H9 (cell line): ENCODE data around the gene ADAMTS17. TPM values are rescaled to one million over a fixed set of nuclear protein-coding genes. Genes with fewer than 3 reads are reported as not detected.

Experiments used
- DNase-seq: peaks from one replicate; pipeline ENCODE4 v3.0.0-alpha.2; 2017
- H2AFZ ChIP-seq: one replicate; pipeline ENCODE4 v1.6.1; 2013; ENCODE audit warnings: mild to moderate bottlenecking, low read length, control low read depth, moderate library complexity
- H2AK5ac ChIP-seq: 2 replicates; pipeline ENCODE4 v1.6.1; 2013; ENCODE audit warnings: low read length, control low read depth, mixed read lengths; ENCODE audit not compliant: insufficient read length
- H2BK120ac ChIP-seq: one replicate; pipeline ENCODE4 v1.6.1; 2013; ENCODE audit warnings: low read depth, mild to moderate bottlenecking, low read length, control low read depth, inconsistent platforms; ENCODE audit not compliant: poor library complexity, severe bottlenecking
- H2BK12ac ChIP-seq: 2 replicates; pipeline ENCODE4 v1.6.1; 2013; ENCODE audit warnings: low read length, control low read depth, mixed read lengths, low read depth; ENCODE audit not compliant: insufficient read length
- H2BK15ac ChIP-seq: 2 replicates; pipeline ENCODE4 v1.6.1; 2013; ENCODE audit warnings: low read depth, low read length, control low read depth
- H2BK20ac ChIP-seq: one replicate; pipeline ENCODE4 v1.6.1; 2013; ENCODE audit warnings: low read depth, mild to moderate bottlenecking, low read length, control low read depth, inconsistent platforms; ENCODE audit not compliant: poor library complexity, severe bottlenecking
- H2BK5ac ChIP-seq: 2 replicates; pipeline ENCODE4 v1.6.1; 2013; ENCODE audit warnings: low read length, control low read depth, mixed read lengths; ENCODE audit not compliant: insufficient read length
- H3K14ac ChIP-seq: 2 replicates; pipeline ENCODE4 v1.6.1; 2013; ENCODE audit warnings: low read length, control low read depth; ENCODE audit not compliant: insufficient read depth
- H3K18ac ChIP-seq: 2 replicates; pipeline ENCODE4 v1.6.1; 2013; ENCODE audit warnings: low read depth, mild to moderate bottlenecking, mixed read lengths, low read length, control low read depth; ENCODE audit not compliant: insufficient read length
- H3K23ac ChIP-seq: 2 replicates; pipeline ENCODE4 v1.6.1; 2013; ENCODE audit warnings: low read length, control low read depth, mixed read lengths, low read depth; ENCODE audit not compliant: insufficient read length
- H3K23me2 ChIP-seq: 2 replicates; pipeline ENCODE4 v1.6.1; 2013; ENCODE audit warnings: low read depth, mild to moderate bottlenecking, mixed read lengths, low read length, control low read depth; ENCODE audit not compliant: insufficient read length, poor library complexity, severe bottlenecking
- H3K27ac ChIP-seq: 2 replicates; pipeline ENCODE4 v1.5.1; 2013; ENCODE audit warnings: low read length, control low read depth, mixed read lengths, low read depth; ENCODE audit not compliant: insufficient read length
- H3K27me3 ChIP-seq: 2 replicates; pipeline ENCODE4 v1.6.1; 2013; ENCODE audit warnings: low read length, control low read depth, inconsistent platforms; ENCODE audit not compliant: insufficient read depth
- H3K4ac ChIP-seq: 2 replicates; pipeline ENCODE4 v1.6.1; 2013; ENCODE audit warnings: low read depth, mild to moderate bottlenecking, control low read depth, inconsistent platforms, low read length, moderate library complexity
- H3K4me1 ChIP-seq: 2 replicates; pipeline ENCODE4 v1.6.1; 2013; ENCODE audit warnings: low read length, control low read depth, inconsistent platforms; ENCODE audit not compliant: insufficient read depth
- H3K4me2 ChIP-seq: 2 replicates; pipeline ENCODE4 v1.6.1; 2013; ENCODE audit warnings: low read length, control low read depth, mixed read lengths; ENCODE audit not compliant: insufficient read length, insufficient read depth
- H3K56ac ChIP-seq: 2 replicates; pipeline ENCODE4 v1.6.1; 2013; ENCODE audit warnings: low read depth, mild to moderate bottlenecking, mixed read lengths, low read length, control low read depth; ENCODE audit not compliant: insufficient read length
- H3K79me1 ChIP-seq: 2 replicates; pipeline ENCODE4 v1.6.1; 2013; ENCODE audit warnings: low read depth, mild to moderate bottlenecking, moderate library complexity, low read length, control low read depth, inconsistent platforms; ENCODE audit not compliant: insufficient read depth, poor library complexity, severe bottlenecking
- H3K79me2 ChIP-seq: 2 replicates; pipeline ENCODE4 v1.6.1; 2013; ENCODE audit warnings: low read length, control low read depth, inconsistent platforms; ENCODE audit not compliant: insufficient read depth
- H3K9ac ChIP-seq: 2 replicates; pipeline ENCODE4 v1.6.1; 2013; ENCODE audit warnings: low read length, control low read depth, mixed read lengths; ENCODE audit not compliant: insufficient read length; ENCODE audit errors: extremely low read depth
- H3K9me3 ChIP-seq: one replicate; pipeline ENCODE4 v1.6.1; 2013; ENCODE audit warnings: low read depth, low read length, inconsistent platforms; ENCODE audit not compliant: control insufficient read depth
- H3T11ph ChIP-seq: one replicate; pipeline ENCODE4 v1.6.1; 2013; ENCODE audit warnings: mild to moderate bottlenecking, low read length, control low read depth, inconsistent platforms
- H4K20me1 ChIP-seq: one replicate; pipeline ENCODE4 v1.6.1; 2013; ENCODE audit not compliant: control insufficient read depth, insufficient read length, insufficient read depth
- H4K5ac ChIP-seq: 2 replicates; pipeline ENCODE4 v1.6.1; 2013; ENCODE audit warnings: low read depth, mild to moderate bottlenecking, mixed read lengths, low read length, control low read depth; ENCODE audit not compliant: insufficient read length
- H4K8ac ChIP-seq: replicated peaks from 2 replicates; pipeline ENCODE4 v1.6.1; 2013; ENCODE audit warnings: low read length, control low read depth, mixed read lengths, low read depth; ENCODE audit not compliant: insufficient read length
- H4K91ac ChIP-seq: 2 replicates; pipeline ENCODE4 v1.6.1; 2013; ENCODE audit warnings: low read depth, mild to moderate bottlenecking, moderate library complexity, mixed read lengths, low read length, control low read depth; ENCODE audit not compliant: insufficient read length
- H3K27ac Mint-ChIP-seq, 3 experiments: 2 replicates in 2 of 3; 3 replicates in 1 of 3; pipeline ENCODE4 v1.8.0; 2020 to 2021; ENCODE audit warnings: mixed read lengths in 3 of 3, mild to moderate bottlenecking in 1 of 3, moderate library complexity in 1 of 3
- H3K27me3 Mint-ChIP-seq: 2 replicates; pipeline ENCODE4 v1.8.0; 2021; ENCODE audit warnings: low read depth, mild to moderate bottlenecking, moderate library complexity, mixed read lengths
- H3K36me3 Mint-ChIP-seq, 3 experiments: 2 replicates in 2 of 3; 3 replicates in 1 of 3; pipeline ENCODE4 v1.8.0; 2020 to 2021; ENCODE audit warnings: low read depth in 3 of 3, mixed read lengths in 3 of 3; ENCODE audit not compliant: insufficient read depth in 1 of 3
- H3K4me1 Mint-ChIP-seq, 2 experiments: 2 replicates each; pipeline ENCODE4 v1.8.0; 2020; ENCODE audit warnings: mixed read lengths in 2 of 2
- H3K4me3 Mint-ChIP-seq, 2 experiments: 2 replicates in 1 of 2; 3 replicates in 1 of 2; pipeline ENCODE4 v1.8.0; 2020 to 2021; ENCODE audit warnings: mild to moderate bottlenecking in 2 of 2, mixed read lengths in 2 of 2, moderate library complexity in 1 of 2
- H3K9me3 Mint-ChIP-seq, 2 experiments: 2 replicates in 1 of 2; 3 replicates in 1 of 2; pipeline ENCODE4 v1.8.0; 2020; ENCODE audit warnings: mild to moderate bottlenecking in 2 of 2, mixed read lengths in 2 of 2, moderate library complexity in 1 of 2
- CTCF ChIP-seq: fragments of 200-600 bp; sonication (generic); conservative IDR thresholded peaks from 3 replicates; pipeline ENCODE4 v1.8.0; 2021; ENCODE audit warnings: antibody characterized with exemption, mild to moderate bottlenecking
- WGBS: extraction: QIAGEN DNeasy Blood & Tissue Kit; methylation state at CpG from one replicate; pipeline ENCODE4 v1.1.7; 2013; ENCODE audit warnings: missing lambda C conversion rate, low lambda C conversion rate, mixed read lengths; ENCODE audit not compliant: insufficient read length; ENCODE audit errors: extremely low coverage; 5-methylcytosine and 5-hydroxymethylcytosine counted together
- total RNA-seq: library from RNA; stranded (reverse); gene quantifications from 2 replicates; pipeline ENCODE4 v1.2.1, GENCODE V29; 2021

The ADAMTS17 gene
- total RNA-seq, 1 experiment from 2014 or later = 2.9 TPM

GRCh38 chr15:99992611-99993231 lies 349.1 kb downstream of the ADAMTS17 start:
- Histone ChIP-seq H2BK120ac (no peak overlapping the region), H3K23ac (no peak overlapping the region), H2BK12ac (no peak overlapping the region), H3K79me2 (no peaks in the 10 kb centered on the region), H2BK20ac (no peak overlapping the region), H3K9me3 (no peaks in the 10 kb centered on the region), H3K79me1 (no peaks in the 10 kb centered on the region), H3K27me3 (no peaks in the 10 kb centered on the region), H3K4me1 (no peaks in the 10 kb centered on the region), H3K9ac (no peak overlapping the region), H4K8ac (no peak overlapping the region), H4K91ac (no peak overlapping the region), H3K56ac (no peak overlapping the region), H2BK5ac (no peak overlapping the region), H3K4me2 (no peak overlapping the region), H3K27ac (no peak overlapping the region), H2BK15ac (no peak overlapping the region), H2AFZ (no peak overlapping the region), H3K18ac (no peak overlapping the region), H2AK5ac (no peak overlapping the region), H3K14ac (no peak overlapping the region; the same call in 1 of the 2 replicates), H4K5ac (no peak overlapping the region), H3K4ac (no peak overlapping the region), H4K20me1 (no peaks in the 10 kb centered on the region), H3K23me2 (no peaks in the 10 kb centered on the region), H3T11ph (no peak overlapping the region)
- Mint-ChIP-seq H3K27me3 (peaks cover 14% of the 10 kb centered on the region), H3K4me3 (no peak overlapping the region), H3K4me1 (peaks cover 32 to 41% of the 10 kb centered on the region in 2 experiments), H3K36me3 (peaks cover 3 to 8% (median 6%) of the 10 kb centered on the region in 3 experiments; a peak in 5 of 7 replicates), H3K27ac (no peak overlapping the region), H3K9me3 (peaks cover 6 to 11% of the 10 kb centered on the region in 2 experiments)
- no CpG with 5 or more reads among the region's 29 CpGs for WGBS
- no peak for DNase-seq
- TF ChIP-seq CTCF = no peak
